ENCODE data around the gene ADORA1. TPM values are rescaled to one million over a fixed set of nuclear protein-coding genes. Genes with fewer than 3 reads are reported as not detected.

The ADORA1 gene
- total RNA-seq, 1 donor from 2014 or later = 0.21 TPM

GRCh38 chr1:203200916-203201315 is 73.4 kb downstream of the ADORA1 start:
- H3K4me3 Mint-ChIP-seq (ENCODE audit: unreplicated experiment) = no peak overlapping the region
- peaks cover 7% of the 10 kb centered on the region for H3K4me1 Mint-ChIP-seq (ENCODE audit: unreplicated experiment)
- DNase-seq (ENCODE audit: extremely low spot score, unreplicated experiment) = no peak
- no peak overlapping the region for H3K27ac Mint-ChIP-seq (ENCODE audit: unreplicated experiment)
- H3K27me3 Mint-ChIP-seq (ENCODE audit: unreplicated experiment) = peaks cover 53% of the 10 kb centered on the region
- H3K36me3 Mint-ChIP-seq (ENCODE audit: unreplicated experiment) = no peaks in the 10 kb centered on the region
- TF ChIP-seq CTCF (IDR thresholded peaks at IDR 0.05) = no peak
- no peaks in the 10 kb centered on the region for H3K9me3 Mint-ChIP-seq (ENCODE audit: unreplicated experiment)

- DNase-seq (ENCODE audit: extremely low spot score, unreplicated experiment) = no peak
- no peaks in the 10 kb centered on the region for H3K36me3 Mint-ChIP-seq (ENCODE audit: unreplicated experiment)
- TF ChIP-seq CTCF (IDR thresholded peaks at IDR 0.05) = no peak
- no peaks in the 10 kb centered on the region for H3K9me3 Mint-ChIP-seq (ENCODE audit: unreplicated experiment)
- no peak overlapping the region for H3K4me3 Mint-ChIP-seq (ENCODE audit: unreplicated experiment)
- H3K4me1 Mint-ChIP-seq (ENCODE audit: unreplicated experiment) = peaks cover 5% of the 10 kb centered on the region
- H3K27me3 Mint-ChIP-seq (ENCODE audit: unreplicated experiment) = peaks cover 53% of the 10 kb centered on the region
- no peak overlapping the region for H3K27ac Mint-ChIP-seq (ENCODE audit: unreplicated experiment)
These were observed 74.1 kb downstream of the ADORA1 start for GRCh38 chr1:203201516-203202205.

GRCh38 chr1:203202431-203203245 is 75.1 kb downstream of the ADORA1 start:
- H3K36me3 Mint-ChIP-seq (ENCODE audit: unreplicated experiment) = no peaks in the 10 kb centered on the region
- no peak overlapping the region for H3K4me3 Mint-ChIP-seq (ENCODE audit: unreplicated experiment)
- no peak for TF ChIP-seq CTCF (IDR thresholded peaks at IDR 0.05)
- no peak overlapping the region for H3K27ac Mint-ChIP-seq (ENCODE audit: unreplicated experiment)
- H3K27me3 Mint-ChIP-seq (ENCODE audit: unreplicated experiment) = peaks cover 51% of the 10 kb centered on the region
- no peak for DNase-seq (ENCODE audit: extremely low spot score, unreplicated experiment)
- no peaks in the 10 kb centered on the region for H3K9me3 Mint-ChIP-seq (ENCODE audit: unreplicated experiment)
- H3K4me1 Mint-ChIP-seq (ENCODE audit: unreplicated experiment) = peaks cover 3% of the 10 kb centered on the region

- Mint-ChIP-seq H3K4me3 (ENCODE audit: unreplicated experiment) (no peak overlapping the region), H3K27me3 (ENCODE audit: unreplicated experiment) (peaks cover 69% of the 10 kb centered on the region), H3K9me3 (ENCODE audit: unreplicated experiment) (no peaks in the 10 kb centered on the region), H3K27ac (ENCODE audit: unreplicated experiment) (no peak overlapping the region), H3K4me1 (ENCODE audit: unreplicated experiment) (no peaks in the 10 kb centered on the region), H3K36me3 (ENCODE audit: unreplicated experiment) (no peaks in the 10 kb centered on the region)
- DNase-seq (ENCODE audit: extremely low spot score, unreplicated experiment) = no peak
- no peak for TF ChIP-seq CTCF (IDR thresholded peaks at IDR 0.05)
These were observed 77.2 kb downstream of the ADORA1 start for GRCh38 chr1:203204756-203205155.

GRCh38 chr1:203206129-203206687 is 78.7 kb downstream of the ADORA1 start:
- H3K36me3 Mint-ChIP-seq (ENCODE audit: unreplicated experiment) = no peaks in the 10 kb centered on the region
- DNase-seq (ENCODE audit: extremely low spot score, unreplicated experiment) = no peak
- TF ChIP-seq CTCF (IDR thresholded peaks at IDR 0.05) = no peak
- no peaks in the 10 kb centered on the region for H3K9me3 Mint-ChIP-seq (ENCODE audit: unreplicated experiment)
- H3K4me1 Mint-ChIP-seq (ENCODE audit: unreplicated experiment) = no peaks in the 10 kb centered on the region
- no peak overlapping the region for H3K4me3 Mint-ChIP-seq (ENCODE audit: unreplicated experiment)
- H3K27me3 Mint-ChIP-seq (ENCODE audit: unreplicated experiment) = peaks cover 67% of the 10 kb centered on the region
- H3K27ac Mint-ChIP-seq (ENCODE audit: unreplicated experiment) = no peak overlapping the region
